ENCODE data around the gene GMPS.

GMPS gene

DNA sequence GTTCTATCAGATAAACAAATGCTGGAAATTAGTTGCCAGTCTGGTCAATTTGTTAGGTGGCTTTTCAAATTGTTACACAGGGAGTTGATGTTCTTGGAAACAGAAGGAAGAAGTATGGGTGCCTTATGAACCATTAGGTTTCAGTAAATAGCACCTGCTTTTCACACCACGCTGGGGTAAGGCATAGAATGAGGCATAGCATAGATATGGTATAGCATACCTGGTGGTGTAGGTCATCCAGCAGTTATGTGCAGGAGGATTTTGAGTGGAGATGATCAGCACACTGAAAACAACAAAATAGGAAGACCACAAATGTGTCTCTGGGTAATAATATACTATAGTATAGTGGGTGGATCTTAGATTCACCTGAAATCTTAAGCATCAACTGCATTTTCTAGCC is 121.4 kb downstream of the GMPS start:
- DNase-seq (ENCODE audit: low read depth in 1 of 2, low spot score in 1 of 2) = no peak

All from activated T-helper 1 cell treated with anti-CD3 and anti-CD28 coated beads, Interleukin-2, amount 50 U/mL, for 16 hours (primary cell).